Superior temporal gyrus (tissue), 1 donor: ENCODE measurements around the gene PPP1R10.
"Not testable (repeated sequence)": the region's sequence is repeated elsewhere in the genome, so short reads cannot be mapped to it uniquely, and the experiment has no call there.

Experiments used
- DNase-seq: peaks from one replicate; pipeline ENCODE4 v3.0.0-alpha.2; 2016; ENCODE audit errors: extremely low spot score

The PPP1R10 gene

GRCh38 chr6:30616811-30617564, at the start of gene PPP1R10:
Gene PPP1R10 (minus strand): TSS chr6:30617243. CDS start chr6:30609944, 7,299 bp downstream.
- DNase-seq = peak; percentile 100

GRCh38 chr6:30666300-30666699, 49.3 kb upstream of the PPP1R10 start:
- not testable (repeated sequence) for DNase-seq

DNA sequence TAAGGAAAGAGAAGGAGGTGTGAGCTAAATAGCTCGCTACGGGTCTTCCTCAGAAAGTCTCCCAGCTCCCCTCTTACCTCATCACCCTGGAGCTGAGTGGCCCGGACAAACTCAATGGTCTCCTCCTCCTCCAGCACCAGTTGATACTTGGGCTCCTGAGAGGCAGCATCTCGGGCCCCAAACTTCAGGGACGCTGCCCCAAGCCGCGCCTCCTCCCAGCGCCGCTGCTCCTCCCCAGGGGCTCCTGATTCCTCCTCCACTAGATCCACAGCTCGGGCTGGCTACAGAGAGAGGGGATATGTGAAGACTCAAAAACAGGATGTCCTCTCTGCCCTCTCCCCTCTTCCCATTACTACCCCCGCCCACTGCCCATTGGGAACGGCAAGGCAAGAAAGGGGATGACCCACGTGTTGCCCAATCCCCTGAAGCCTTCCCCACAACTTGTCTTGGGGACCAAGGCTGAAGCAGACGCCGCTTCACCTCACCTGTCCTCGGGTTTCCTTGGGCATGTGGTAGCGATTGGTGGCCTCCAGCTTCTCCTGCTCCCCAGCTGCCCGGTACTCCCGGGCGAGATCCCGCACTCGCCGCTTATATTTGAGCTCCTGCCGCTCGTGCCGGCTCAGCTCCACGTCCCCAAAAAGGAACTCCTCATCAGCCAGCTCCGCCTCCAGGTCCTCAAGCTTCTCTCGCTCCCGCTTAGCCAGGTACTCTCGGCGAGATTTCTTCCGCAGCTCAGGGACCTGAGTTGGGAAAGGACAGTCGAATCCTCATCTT, 48.1 kb upstream of the PPP1R10 start:
- DNase-seq = no peak

DNA sequence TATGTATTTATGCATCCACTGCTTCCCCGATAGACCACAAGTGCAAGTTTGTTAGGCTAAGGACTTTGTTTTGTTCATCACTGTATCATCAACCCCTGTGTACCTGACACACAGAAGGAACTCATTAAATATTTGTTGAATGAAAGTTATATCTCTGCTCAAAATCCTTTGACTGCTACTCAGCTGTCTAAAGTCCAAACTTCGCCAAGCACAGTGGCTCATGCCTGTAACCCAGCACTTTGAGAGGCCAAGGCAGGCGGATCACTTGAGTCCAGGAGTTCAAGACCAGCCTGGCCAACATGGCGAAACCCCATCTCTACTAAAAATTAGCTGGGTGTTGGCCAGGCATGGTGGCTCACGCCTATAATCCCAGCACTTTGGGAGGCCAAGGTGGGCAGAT, 40.9 kb upstream of the PPP1R10 start:
- not testable (repeated sequence) for DNase-seq

GRCh38 chr6:30657454-30657853, 40.4 kb upstream of the PPP1R10 start:
- no peak for DNase-seq

GRCh38 chr6:30656513-30656912, 39.5 kb upstream of the PPP1R10 start:
- DNase-seq = no peak

DNA sequence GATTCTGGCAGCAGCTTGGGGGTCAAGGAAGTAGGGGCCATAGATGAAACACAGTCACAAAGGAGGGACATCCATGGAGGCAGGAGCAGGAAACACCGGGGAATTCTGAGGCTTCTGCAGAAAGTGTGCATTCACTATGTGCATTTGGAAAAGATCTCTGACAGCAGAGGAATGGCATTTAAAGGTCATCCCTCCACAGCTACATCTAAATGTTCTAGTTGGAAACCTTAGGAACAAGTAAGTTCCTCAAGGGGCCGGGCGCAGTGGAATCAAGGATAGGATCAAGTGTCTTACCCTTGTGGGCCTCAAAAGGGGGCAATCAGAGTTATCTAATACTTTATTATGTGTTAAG, 38.7 kb upstream of the PPP1R10 start:
- DNase-seq = no peak

- DNase-seq = no peak
These were observed 38.0 kb upstream of the PPP1R10 start for GRCh38 chr6:30654798-30655742.

- DNase-seq = no peak
These were observed 34.1 kb upstream of the PPP1R10 start for GRCh38 chr6:30651143-30651542.

DNA sequence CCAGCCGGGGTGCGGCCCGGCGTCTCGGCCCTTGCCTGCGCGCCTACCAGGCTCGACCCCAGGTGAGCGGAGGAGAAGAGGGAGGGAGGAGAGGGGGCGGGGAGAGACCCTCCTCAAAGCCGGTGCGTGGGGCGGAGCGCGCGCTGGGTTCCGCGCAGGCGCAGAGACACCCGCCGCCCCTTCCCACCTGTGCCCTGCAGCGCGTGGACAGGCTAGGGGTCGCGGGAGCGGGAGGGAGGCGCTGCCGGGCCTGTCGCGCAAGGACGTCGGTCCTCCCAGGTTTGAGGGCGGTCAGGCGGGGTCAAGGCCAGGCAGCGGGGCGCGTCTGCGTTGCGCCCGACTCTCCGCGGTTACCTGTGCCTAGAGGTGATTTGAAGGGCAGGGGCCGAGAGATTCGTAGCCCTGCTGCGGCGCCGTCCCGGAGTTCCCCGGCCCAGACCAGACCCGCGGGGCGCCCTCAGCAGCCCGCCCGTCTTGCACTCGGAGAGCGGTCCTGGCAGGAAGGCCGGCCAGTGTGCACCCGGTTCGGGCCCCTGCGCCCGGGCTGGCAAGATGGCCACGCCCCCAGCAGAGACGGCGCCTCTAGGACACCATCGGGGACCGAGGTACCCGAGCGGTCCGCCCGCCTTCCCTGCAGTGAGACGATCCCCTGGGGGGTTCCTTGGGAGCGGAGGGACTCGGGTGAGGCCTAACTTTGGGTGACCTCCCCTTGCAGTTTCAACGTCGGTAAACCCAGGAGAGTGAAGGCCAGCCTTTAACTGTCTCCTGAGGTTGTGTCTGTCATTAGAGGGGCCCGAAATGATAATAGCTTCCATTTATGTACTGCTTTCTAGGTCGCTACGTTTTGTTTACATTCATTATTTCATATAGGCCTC, 30.4 kb upstream of the PPP1R10 start:
- DNase-seq = peak; percentile 47

DNA sequence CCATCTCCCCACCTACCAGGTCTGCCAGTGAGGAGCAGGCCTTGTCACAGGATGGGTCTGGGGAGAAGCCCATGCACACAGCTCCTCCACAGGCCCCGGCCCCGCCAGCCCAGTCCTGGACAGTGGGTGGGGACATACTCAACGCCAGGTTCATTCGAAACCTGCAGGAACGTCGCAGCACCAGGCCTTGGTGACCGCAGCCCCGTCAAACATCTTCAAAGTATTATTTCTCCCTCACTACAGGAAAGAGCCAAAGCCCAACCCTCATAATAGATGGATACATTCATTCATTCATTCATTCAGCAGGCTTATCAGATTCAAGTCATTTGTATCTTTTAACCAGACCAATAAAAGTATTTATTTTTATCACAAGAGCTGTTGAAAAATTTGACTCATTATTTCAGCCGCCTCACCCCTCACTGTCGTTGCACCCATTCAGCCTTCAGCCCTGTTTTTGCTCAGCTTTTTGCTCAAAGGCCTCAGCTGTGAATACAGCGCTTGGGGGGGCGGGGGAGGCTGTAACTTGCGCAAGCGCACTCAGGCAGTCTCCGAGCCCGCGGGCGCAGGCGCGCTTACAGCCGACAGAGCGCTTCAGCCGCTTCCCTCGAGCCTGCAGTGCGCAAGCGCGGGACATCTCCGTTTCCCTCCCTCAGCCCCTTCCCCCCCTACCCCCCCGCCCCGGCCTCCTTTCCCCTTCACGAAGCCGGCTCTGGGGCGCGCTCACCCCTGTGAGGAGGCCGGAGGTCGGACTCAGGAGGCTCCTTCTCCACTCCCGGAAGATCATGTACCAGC, 29.6 kb upstream of the PPP1R10 start, which contains the start of gene C6orf136:
TSS of gene C6orf136 (plus strand) at position 684 of the 792 bp plus-strand sequence. CDS start at position 783, 99 bp downstream.
- peak; percentile 94 for DNase-seq

- DNase-seq = no peak
These were observed 28.9 kb upstream of the PPP1R10 start for GRCh38 chr6:30645989-30646388.

DNA sequence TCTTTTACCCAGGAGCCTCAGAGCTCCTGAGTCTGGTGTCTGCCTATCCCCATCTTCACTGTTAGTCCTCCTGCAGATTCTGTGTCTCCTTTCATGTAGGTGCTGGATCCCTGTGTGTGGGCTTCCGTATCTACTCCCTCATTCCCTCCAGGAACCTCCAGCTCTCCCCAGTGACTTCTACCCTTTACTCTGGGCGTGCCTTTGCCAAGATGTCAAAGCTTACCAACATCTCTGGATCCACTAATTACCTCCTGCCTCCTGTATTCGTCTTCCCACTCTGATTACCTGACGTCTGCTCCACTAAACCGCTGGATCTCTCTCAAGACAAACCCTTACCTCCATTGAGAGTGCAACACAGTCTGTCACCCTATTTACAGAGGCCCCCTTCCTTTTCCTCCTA, 27.7 kb upstream of the PPP1R10 start:
- no peak for DNase-seq

GRCh38 chr6:30643656-30644055, 26.6 kb upstream of the PPP1R10 start:
- no peak for DNase-seq

- no peak for DNase-seq
These were observed 24.0 kb upstream of the PPP1R10 start for GRCh38 chr6:30641048-30641447.

GRCh38 chr6:30640481-30640880, 23.4 kb upstream of the PPP1R10 start:
- no peak for DNase-seq

DNA sequence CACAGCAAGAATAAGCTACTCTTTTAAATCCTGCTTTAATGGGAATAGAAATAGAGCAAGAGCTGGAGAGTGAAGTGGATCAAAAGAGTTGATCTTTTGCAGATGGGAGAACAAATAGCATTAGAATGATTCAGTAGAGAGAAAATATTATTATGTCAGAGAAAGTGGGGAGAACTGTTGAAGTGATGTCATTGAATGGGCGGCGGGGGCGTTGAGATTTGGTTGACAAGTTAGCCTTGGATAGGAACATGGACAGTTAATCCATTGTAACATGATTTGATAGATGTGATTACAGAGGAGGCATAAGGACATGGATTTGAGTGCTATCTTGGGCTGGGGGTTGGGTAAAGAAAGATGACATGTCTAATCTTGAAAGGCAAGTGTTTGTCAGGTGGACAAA, 18.8 kb upstream of the PPP1R10 start:
- no peak for DNase-seq

DNA sequence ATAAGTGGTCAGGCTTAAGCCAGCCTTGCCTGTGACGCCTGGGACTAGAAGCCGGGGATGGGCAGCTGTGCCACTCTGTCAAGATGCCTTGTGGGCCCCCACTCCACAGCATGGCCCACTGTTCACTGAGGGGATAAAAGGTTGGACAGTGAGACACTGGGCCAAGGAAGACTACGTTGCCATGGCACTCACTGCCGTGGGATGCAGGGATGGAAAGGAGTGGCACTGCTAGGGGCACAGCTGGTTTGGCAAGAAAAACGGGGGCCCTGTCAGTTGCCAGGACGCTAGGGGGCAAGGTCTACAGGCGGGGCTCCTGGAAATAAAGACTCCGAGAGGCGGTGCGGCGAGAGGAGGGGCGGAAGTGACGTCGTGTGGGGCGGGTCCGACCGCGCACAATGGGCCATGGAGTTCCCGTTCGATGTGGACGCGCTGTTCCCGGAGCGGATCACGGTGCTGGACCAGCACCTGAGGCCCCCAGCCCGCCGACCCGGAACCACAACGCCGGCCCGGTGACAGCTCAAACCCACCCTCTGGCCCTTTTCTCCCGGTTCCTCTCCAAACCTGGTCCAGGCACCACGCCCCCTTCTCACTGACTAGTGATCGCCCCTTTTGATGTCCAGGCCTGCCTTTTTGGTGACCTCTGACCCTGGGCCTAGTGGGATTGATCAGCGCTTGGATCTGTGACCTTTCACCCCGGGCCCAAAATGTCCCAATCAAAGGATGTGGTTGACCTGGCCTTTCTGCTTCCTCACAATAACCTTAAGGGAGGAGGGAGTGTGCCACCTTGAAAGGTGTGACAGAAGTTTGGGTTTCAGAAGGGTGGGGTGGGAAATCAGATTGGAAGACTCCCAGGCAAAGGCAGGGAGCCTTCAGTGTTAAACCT, 9.7 kb upstream of the PPP1R10 start, which contains the start of gene ATAT1:
TSS of gene ATAT1 (plus strand) at position 391 of the 883 bp plus-strand sequence.
- DNase-seq = peak; percentile 93

GRCh38 chr6:30625511-30625910, 8.5 kb upstream of the PPP1R10 start:
- DNase-seq = no peak
